SK-N-SH (cell line): Measurements from ENCODE around the gene FCHSD2. TPM values are rescaled to one million over a fixed set of nuclear protein-coding genes. Genes with fewer than 3 reads are reported as not detected.

Experiments used
- CTCF ChIA-PET: fragments of 300-600, 350-600 bp; formaldehyde crosslinking; extraction: SDS; loops from one replicate; lab custom pipeline; 2021; lab: Yijun Ruan, JAX
- POLR2A ChIA-PET: fragments of 350-600 bp; sonication (Branson Sonifier 250); formaldehyde crosslinking; extraction: SDS; loops from one replicate; lab custom pipeline; 2020; ENCODE audit warnings: antibody characterized with exemption, inconsistent platforms; lab: Yijun Ruan, JAX
- DNase-seq: peaks from one replicate; pipeline ENCODE4 v3.0.0; 2012
- H2AFZ ChIP-seq: fragments of 200-600 bp; sonication (generic); 2 replicates; pipeline ENCODE4 v1.8.1; 2016; ENCODE audit warnings: antibody characterized with exemption, mild to moderate bottlenecking, low read depth
- H3F3A ChIP-seq: fragments of 200-600 bp; sonication (generic); replicated peaks from 2 replicates; pipeline ENCODE3; 2016; ENCODE audit warnings: antibody characterized with exemption, mild to moderate bottlenecking; ENCODE audit not compliant: insufficient read depth
- H3K27ac ChIP-seq, 2 experiments: fragments of 200-500 bp in 1 of 2; fragments of 200-600 bp in 1 of 2; sonication (Bioruptor generic) in 1 of 2; sonication (generic), shearing (Covaris generic) in 1 of 2; 2 replicates each; pipeline versions ENCODE4 v1.5.1 to v1.6.1; 2014 to 2016; ENCODE audit warnings: low read depth in 2 of 2, inconsistent platforms in 1 of 2, low read length in 1 of 2, mild to moderate bottlenecking in 1 of 2, mixed read lengths in 1 of 2
- H3K27me3 ChIP-seq: fragments of 200-600 bp; sonication (generic), shearing (Covaris generic); 2 replicates; pipeline ENCODE4 v1.6.1; 2016; ENCODE audit warnings: mixed run types; ENCODE audit not compliant: insufficient read depth
- H3K36me3 ChIP-seq, 2 experiments: fragments of 200-500 bp in 1 of 2; fragments of 200-600 bp in 1 of 2; sonication (Bioruptor generic) in 1 of 2; sonication (generic) in 1 of 2; replicated peaks in 1 of 2; 2 replicates each; pipeline versions ENCODE3 to v1.5.1; 2014 to 2016; ENCODE audit warnings: low read length in 1 of 2, mild to moderate bottlenecking in 1 of 2; ENCODE audit not compliant: insufficient read depth in 2 of 2, control insufficient read depth in 1 of 2
- H3K4me1 ChIP-seq, 2 experiments: fragments of 200-500 bp in 1 of 2; fragments of 200-600 bp in 1 of 2; sonication (Bioruptor generic) in 1 of 2; sonication (generic), shearing (Covaris generic) in 1 of 2; 2 replicates each; pipeline versions ENCODE4 v1.5.1 to v1.6.1; 2014 to 2016; ENCODE audit warnings: low read depth in 1 of 2, low read length in 1 of 2, mixed run types in 1 of 2; ENCODE audit not compliant: insufficient read depth in 2 of 2, control insufficient read depth in 1 of 2
- H3K4me2 ChIP-seq: fragments of 200-600 bp; sonication (generic), shearing (Covaris generic); 2 replicates; pipeline ENCODE4 v1.6.1; 2017; ENCODE audit warnings: mixed run types
- H3K4me3 ChIP-seq, 2 experiments: fragments of 200-500 bp in 1 of 2; fragments of 200-600 bp in 1 of 2; sonication (Bioruptor generic) in 1 of 2; sonication (generic), shearing (Covaris generic) in 1 of 2; 2 replicates each; pipeline versions ENCODE4 v1.5.1 to v1.8.1; 2014 to 2016; ENCODE audit warnings: low read depth in 2 of 2, inconsistent platforms in 1 of 2, low read length in 1 of 2, mild to moderate bottlenecking in 1 of 2, mixed read lengths in 1 of 2, moderate library complexity in 1 of 2
- H3K79me2 ChIP-seq: fragments of 200-600 bp; sonication (generic); 2 replicates; pipeline ENCODE4 v1.8.1; 2017; ENCODE audit warnings: mild to moderate bottlenecking; ENCODE audit not compliant: insufficient read depth
- H3K9ac ChIP-seq: fragments of 200-600 bp; sonication (generic); 2 replicates; pipeline ENCODE4 v1.6.1; 2017; ENCODE audit warnings: mixed run types
- H3K9me2 ChIP-seq: fragments of 200-600 bp; sonication (generic); 2 replicates; pipeline ENCODE4 v1.6.1; 2017; ENCODE audit warnings: mixed run types
- H3K9me3 ChIP-seq: fragments of 200-600 bp; sonication (generic); 2 replicates; pipeline ENCODE4 v1.6.1; 2017; ENCODE audit warnings: mixed run types, mild to moderate bottlenecking, moderate library complexity
- H4K20me1 ChIP-seq: fragments of 200-600 bp; sonication (generic); 2 replicates; pipeline ENCODE4 v1.6.1; 2017; ENCODE audit warnings: mild to moderate bottlenecking, mixed run types; ENCODE audit not compliant: insufficient read depth
- EP300 ChIP-seq, 2 experiments: IDR thresholded peaks; 2 replicates each; pipeline versions ENCODE4 v1.4.0 to v1.6.1; 2012; ENCODE audit warnings: borderline replicate concordance in 1 of 2, low read depth in 1 of 2, low read length in 1 of 2
- FOSL2 ChIP-seq: IDR thresholded peaks from 2 replicates; pipeline ENCODE4 v1.4.0; 2012; ENCODE audit warnings: low read depth, mild to moderate bottlenecking, moderate library complexity, borderline replicate concordance
- FOXJ3 ChIP-seq: sonication (generic); formaldehyde crosslinking; IDR thresholded peaks from 2 replicates; pipeline ENCODE4 v1.5.1; 2020; ENCODE audit warnings: mild to moderate bottlenecking, missing genetic modification reagents
- FOXM1 ChIP-seq: IDR thresholded peaks from 2 replicates; pipeline ENCODE4 v1.4.0; 2012; ENCODE audit warnings: low read depth, mild to moderate bottlenecking
- GABPA ChIP-seq: IDR thresholded peaks from 2 replicates; pipeline ENCODE4 v1.4.0; 2012; ENCODE audit warnings: low read depth, mild to moderate bottlenecking
- POLR2AphosphoS5 ChIP-seq: IDR thresholded peaks from 2 replicates; pipeline ENCODE4 v1.6.1; 2012; ENCODE audit warnings: low read depth, low read length
- RFX5 ChIP-seq: IDR thresholded peaks from 2 replicates; pipeline ENCODE4 v1.6.1; 2012; ENCODE audit warnings: mild to moderate bottlenecking, improper control_type of control experiment, low read length
- RXRA ChIP-seq: IDR thresholded peaks from 2 replicates; pipeline ENCODE4 v1.4.0; 2012; ENCODE audit warnings: low read depth, mild to moderate bottlenecking, borderline replicate concordance
- TCF12 ChIP-seq: IDR thresholded peaks from 2 replicates; pipeline ENCODE4 v1.4.0; 2012
- WGBS: methylation state at CpG from one replicate; pipeline ENCODE4 v1.1.6; 2017; ENCODE audit warnings: low lambda C conversion rate; 5-methylcytosine and 5-hydroxymethylcytosine counted together
- polyA plus RNA-seq, 3 experiments: library from polyadenylated mRNA; depleted of rRNA; stranded (reverse); fragments of >200 nt; gene quantifications; 2 replicates each; pipeline ENCODE4 v1.2.3, GENCODE V29; 2012
- TF ChIP-seq, protein P1 (sequence below): IDR thresholded peaks from 2 replicates; pipeline ENCODE4 v1.4.0; 2012; ENCODE audit warnings: low read depth, borderline replicate concordance
- TF ChIP-seq, protein P2 (sequence below): IDR thresholded peaks from 2 replicates; pipeline ENCODE4; 2012
- TF ChIP-seq, protein P3 (sequence below): IDR thresholded peaks from 2 replicates; pipeline ENCODE4 v1.4.0; 2012; ENCODE audit warnings: low read depth, borderline replicate concordance
- TF ChIP-seq, protein P4 (sequence below): fragments of 150-350 bp; IDR thresholded peaks from 2 replicates; pipeline ENCODE4 v1.6.1; 2016; ENCODE audit warnings: mild to moderate bottlenecking, low read depth, low read length
- TF ChIP-seq, protein P5 (sequence below): IDR thresholded peaks from 2 replicates; pipeline ENCODE4 v1.4.0; 2012; ENCODE audit warnings: low read depth

The FCHSD2 gene
- polyA plus RNA-seq, 1 of the 3 experiments (the other 2 are of a cell fraction): 10.4 TPM

DNA sequence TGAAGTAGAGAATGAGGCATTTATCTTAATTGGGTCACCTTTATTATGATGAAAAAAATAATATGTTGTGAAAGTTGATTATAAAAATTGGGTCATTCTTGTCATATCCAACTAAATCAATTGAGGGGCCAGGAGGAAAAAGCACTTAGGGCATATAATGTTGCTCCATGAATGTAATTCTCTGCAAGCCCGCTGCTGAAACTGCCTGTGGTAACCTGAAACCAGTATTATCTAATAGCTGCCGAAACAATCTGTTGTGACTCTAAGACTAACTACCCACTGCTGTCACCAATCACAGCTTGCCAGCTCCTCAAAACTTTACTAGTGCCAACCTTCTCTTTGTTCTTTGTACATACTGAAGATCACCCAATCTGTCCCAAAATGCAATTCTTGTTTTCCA lies 212.1 kb downstream of the FCHSD2 start:
- Histone ChIP-seq H4K20me1 (no peaks in the 10 kb centered on the region), H3K36me3 (no peaks in the 10 kb centered on the region), H3K9me2 (no peaks in the 10 kb centered on the region), H3K79me2 (no peaks in the 10 kb centered on the region), H3K9me3 (no peaks in the 10 kb centered on the region), H3K4me3 (no peak overlapping the region), H3K27ac (no peak overlapping the region), H3F3A (no peaks in the 10 kb centered on the region), H3K27me3 (no peaks in the 10 kb centered on the region), H2AFZ (no peak overlapping the region), H3K4me2 (no peak overlapping the region), H3K4me1 (no peaks in the 10 kb centered on the region; a peak in 1 of 4 replicates), H3K9ac (no peak overlapping the region)
- TF ChIP-seq FOXM1: no peak
- TF ChIP-seq, protein P1, sequence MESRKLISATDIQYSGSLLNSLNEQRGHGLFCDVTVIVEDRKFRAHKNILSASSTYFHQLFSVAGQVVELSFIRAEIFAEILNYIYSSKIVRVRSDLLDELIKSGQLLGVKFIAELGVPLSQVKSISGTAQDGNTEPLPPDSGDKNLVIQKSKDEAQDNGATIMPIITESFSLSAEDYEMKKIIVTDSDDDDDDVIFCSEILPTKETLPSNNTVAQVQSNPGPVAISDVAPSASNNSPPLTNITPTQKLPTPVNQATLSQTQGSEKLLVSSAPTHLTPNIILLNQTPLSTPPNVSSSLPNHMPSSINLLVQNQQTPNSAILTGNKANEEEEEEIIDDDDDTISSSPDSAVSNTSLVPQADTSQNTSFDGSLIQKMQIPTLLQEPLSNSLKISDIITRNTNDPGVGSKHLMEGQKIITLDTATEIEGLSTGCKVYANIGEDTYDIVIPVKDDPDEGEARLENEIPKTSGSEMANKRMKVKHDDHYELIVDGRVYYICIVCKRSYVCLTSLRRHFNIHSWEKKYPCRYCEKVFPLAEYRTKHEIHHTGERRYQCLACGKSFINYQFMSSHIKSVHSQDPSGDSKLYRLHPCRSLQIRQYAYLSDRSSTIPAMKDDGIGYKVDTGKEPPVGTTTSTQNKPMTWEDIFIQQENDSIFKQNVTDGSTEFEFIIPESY: no peak
- no peak for TF ChIP-seq RXRA
- TF ChIP-seq, protein P2, sequence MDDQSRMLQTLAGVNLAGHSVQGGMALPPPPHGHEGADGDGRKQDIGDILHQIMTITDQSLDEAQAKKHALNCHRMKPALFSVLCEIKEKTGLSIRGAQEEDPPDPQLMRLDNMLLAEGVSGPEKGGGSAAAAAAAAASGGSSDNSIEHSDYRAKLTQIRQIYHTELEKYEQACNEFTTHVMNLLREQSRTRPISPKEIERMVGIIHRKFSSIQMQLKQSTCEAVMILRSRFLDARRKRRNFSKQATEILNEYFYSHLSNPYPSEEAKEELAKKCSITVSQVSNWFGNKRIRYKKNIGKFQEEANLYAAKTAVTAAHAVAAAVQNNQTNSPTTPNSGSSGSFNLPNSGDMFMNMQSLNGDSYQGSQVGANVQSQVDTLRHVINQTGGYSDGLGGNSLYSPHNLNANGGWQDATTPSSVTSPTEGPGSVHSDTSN: peak; percentile 61
- TF ChIP-seq, protein P3, sequence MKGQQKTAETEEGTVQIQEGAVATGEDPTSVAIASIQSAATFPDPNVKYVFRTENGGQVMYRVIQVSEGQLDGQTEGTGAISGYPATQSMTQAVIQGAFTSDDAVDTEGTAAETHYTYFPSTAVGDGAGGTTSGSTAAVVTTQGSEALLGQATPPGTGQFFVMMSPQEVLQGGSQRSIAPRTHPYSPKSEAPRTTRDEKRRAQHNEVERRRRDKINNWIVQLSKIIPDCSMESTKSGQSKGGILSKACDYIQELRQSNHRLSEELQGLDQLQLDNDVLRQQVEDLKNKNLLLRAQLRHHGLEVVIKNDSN: no peak
- TF ChIP-seq, protein P4, sequence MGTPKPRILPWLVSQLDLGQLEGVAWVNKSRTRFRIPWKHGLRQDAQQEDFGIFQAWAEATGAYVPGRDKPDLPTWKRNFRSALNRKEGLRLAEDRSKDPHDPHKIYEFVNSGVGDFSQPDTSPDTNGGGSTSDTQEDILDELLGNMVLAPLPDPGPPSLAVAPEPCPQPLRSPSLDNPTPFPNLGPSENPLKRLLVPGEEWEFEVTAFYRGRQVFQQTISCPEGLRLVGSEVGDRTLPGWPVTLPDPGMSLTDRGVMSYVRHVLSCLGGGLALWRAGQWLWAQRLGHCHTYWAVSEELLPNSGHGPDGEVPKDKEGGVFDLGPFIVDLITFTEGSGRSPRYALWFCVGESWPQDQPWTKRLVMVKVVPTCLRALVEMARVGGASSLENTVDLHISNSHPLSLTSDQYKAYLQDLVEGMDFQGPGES: no peak
- TF ChIP-seq, protein P5, sequence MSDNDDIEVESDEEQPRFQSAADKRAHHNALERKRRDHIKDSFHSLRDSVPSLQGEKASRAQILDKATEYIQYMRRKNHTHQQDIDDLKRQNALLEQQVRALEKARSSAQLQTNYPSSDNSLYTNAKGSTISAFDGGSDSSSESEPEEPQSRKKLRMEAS: no peak
- no peak for TF ChIP-seq FOXJ3 (CRISPR knock-in tag)
- no peak for TF ChIP-seq POLR2AphosphoS5
- peak; percentile 31; the same call in 1 of the 2 replicates for TF ChIP-seq TCF12
- TF ChIP-seq GABPA: no peak
- no peak for TF ChIP-seq RFX5
- TF ChIP-seq FOSL2: no peak
- TF ChIP-seq EP300 (IDR thresholded peaks at IDR 0.05; ENCODE audit: borderline replicate concordance in 1 of 2, low read depth in 1 of 2, low read length in 1 of 2): no peak
- no peak for DNase-seq
- ChIA-PET POLR2A (no interaction called here), CTCF (interaction anchor here (0.7 to 1.0 kb wide), 2 partner anchors 212 to 249 kb away, joined by 3 read pairs; partner anchors contain the start of gene FCHSD2)
- WGBS: 24% methylated on average over 2 of the region's 2 CpGs
